ENCODE measurements around the gene FBXL15.

FBXL15 gene

DNA sequence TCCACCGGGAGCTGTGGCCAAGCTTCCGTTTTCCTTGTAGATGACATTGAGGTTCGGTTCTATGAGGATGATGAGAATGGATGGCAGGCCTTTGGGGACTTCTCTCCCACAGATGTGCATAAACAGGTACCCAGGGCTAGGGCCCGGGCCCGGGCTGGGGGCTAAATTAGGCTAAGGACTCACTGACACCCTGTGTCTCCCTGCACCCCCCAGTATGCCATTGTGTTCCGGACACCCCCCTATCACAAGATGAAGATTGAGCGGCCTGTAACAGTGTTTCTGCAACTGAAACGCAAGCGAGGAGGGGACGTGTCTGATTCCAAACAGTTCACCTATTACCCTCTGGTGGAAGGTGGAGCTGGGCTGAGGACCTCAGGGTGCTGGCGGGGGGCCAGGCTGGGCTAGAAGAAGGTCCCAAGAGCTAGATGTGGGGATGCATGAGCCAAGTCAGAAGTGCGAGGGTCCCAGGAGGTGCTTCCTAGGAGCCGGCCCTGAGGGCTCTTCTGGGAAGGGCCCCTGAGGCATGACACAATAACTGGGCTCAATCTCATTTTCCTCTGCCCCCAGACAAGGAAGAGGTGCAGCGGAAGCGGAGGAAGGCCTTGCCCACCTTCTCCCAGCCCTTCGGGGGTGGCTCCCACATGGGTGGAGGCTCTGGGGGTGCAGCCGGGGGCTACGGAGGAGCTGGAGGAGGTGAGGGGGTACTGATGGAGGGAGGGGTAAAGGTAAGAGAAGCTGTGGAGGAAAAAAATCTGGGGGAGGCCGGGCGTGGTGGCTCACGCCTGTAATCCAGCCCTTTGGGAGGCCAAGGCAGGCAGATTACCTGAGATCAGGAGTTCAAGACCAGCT is 22.2 kb upstream of the FBXL15 start:
- no peak for DNase-seq

DNA sequence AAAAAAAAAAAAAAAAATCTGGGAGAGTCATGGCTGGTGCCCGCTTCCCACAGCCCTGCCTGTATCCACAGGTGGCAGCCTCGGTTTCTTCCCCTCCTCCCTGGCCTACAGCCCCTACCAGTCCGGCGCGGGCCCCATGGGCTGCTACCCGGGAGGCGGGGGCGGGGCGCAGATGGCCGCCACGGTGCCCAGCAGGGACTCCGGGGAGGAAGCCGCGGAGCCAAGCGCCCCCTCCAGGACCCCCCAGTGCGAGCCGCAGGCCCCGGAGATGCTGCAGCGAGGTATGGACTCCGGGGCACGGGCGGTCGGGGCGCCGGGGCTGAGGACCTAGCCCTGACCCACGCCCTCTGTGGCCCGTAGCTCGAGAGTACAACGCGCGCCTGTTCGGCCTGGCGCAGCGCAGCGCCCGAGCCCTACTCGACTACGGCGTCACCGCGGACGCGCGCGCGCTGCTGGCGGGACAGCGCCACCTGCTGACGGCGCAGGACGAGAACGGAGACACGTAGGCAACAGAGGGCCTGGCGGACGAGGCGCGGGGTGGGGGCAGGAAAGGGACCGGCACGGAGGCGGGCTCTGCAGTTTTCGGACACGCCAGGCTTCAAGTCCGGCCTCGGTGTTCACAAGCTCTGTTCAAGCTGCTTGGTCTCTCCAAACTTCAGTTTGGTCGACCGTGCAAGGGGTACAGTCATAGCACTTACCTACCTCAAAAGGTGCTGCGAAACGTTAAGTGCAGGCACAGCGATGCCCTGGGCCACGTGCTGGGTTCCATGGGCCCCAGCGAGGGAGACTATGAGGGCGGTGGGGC is 21.2 kb upstream of the FBXL15 start:
- DNase-seq, result peak; percentile 65

DNA sequence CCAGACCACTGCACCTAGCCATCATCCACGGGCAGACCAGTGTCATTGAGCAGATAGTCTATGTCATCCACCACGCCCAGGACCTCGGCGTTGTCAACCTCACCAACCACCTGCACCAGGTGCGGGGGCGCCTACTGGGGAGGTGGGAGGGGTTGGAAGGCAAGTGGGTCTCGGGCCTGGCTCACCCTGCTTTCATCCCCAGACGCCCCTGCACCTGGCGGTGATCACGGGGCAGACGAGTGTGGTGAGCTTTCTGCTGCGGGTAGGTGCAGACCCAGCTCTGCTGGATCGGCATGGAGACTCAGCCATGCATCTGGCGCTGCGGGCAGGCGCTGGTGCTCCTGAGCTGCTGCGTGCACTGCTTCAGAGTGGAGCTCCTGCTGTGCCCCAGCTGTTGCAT is 20.6 kb upstream of the FBXL15 start:
- no peak for DNase-seq

DNA sequence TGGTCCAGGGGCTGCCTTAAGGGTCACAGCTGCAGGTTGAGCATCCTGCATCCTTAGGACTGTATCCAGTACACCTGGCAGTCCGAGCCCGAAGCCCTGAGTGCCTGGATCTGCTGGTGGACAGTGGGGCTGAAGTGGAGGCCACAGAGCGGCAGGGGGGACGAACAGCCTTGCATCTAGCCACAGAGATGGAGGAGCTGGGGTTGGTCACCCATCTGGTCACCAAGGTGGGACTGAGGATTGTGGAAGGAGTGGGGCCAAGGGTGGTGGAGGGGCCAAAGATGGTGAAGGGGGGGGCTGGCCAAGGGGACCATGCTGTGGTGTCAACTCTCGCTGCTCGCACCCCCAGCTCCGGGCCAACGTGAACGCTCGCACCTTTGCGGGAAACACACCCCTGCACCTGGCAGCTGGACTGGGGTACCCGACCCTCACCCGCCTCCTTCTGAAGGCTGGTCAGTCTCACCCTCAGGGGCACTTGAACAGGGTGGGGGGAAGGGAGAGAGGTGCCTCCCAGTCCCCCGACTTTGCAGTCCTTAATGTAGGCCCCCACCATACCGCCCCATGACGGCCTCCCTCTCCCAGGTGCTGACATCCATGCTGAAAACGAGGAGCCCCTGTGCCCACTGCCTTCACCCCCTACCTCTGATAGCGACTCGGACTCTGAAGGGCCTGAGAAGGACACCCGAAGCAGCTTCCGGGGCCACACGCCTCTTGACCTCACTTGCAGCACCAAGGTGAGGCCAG is 19.9 kb upstream of the FBXL15 start:
- no peak for DNase-seq

DNA sequence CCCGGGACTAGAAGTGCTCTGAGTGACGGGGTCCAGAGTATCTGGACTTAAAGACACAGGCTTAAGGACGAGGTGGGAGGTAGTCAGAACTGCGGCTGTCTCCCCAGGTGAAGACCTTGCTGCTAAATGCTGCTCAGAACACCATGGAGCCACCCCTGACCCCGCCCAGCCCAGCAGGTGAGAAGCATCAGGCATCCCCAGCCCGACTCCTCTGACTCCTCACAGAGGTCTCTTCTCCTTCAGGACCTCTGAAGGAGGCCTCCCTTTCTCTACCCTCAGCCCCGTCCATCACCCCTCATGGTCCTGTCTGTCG is 19.3 kb upstream of the FBXL15 start:
- DNase-seq, result no peak

DNA sequence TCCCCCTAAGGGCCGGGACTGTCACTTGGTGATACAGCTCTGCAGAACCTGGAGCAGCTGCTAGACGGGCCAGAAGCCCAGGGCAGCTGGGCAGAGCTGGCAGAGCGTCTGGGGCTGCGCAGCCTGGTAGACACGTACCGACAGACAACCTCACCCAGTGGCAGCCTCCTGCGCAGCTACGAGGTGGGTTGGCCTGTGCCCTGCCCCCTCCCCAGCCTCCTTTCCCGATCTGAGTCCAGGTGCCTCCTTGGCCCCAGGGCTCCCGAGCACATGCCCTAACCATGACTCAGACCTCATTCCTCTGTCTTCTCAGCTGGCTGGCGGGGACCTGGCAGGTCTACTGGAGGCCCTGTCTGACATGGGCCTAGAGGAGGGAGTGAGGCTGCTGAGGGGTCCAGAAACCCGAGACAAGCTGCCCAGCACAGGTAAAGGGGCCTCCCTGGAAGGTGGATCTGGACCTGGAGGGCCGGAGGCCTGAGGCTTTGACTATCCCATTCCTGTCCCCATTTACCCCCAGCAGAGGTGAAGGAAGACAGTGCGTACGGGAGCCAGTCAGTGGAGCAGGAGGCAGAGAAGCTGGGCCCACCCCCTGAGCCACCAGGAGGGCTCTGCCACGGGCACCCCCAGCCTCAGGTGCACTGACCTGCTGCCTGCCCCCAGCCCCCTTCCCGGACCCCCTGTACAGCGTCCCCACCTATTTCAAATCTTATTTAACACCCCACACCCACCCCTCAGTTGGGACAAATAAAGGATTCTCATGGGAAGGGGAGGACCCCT is 18.7 kb upstream of the FBXL15 start:
- no peak for DNase-seq

DNA sequence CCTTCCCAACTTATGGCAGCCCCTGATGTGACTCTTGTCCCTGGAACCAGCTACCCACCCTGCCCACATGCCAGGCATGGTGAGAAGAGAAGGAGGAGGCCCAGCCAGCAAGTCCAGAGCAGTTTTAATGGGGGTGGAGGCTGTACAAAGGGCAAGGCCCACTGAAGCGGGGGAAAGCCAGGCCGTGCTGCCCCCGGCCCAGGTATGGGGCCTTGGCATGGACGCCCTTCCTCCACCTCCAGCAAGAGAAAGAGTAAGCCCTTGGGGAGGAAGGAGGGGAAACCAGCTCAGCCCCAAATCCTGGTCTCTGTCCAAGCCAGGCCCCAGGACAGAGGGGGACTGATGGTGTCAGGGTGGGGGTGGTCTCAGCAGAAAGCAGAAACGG is 18.1 kb upstream of the FBXL15 start:
- DNase-seq, result no peak

DNA sequence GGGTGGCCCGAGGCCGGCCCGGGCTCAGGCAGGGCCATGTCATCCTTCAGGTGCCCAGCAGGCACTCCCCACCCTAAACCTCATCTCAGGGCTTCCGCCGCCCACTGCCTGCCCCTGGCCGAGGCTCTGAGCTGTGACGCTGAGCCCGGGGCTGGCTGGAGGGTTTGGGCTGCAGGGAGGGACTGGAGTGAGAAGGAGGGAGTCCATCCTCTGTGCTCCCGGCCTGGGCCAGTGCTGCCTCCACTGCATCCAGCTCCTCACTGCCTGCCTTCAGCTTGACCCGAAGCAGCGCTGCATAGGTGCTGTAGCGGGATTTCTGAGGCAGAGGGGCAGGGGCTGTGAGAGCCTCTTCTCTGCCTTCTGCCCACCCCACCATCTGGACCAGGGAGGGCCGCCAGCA is 17.5 kb upstream of the FBXL15 start:
- no peak for DNase-seq

DNA sequence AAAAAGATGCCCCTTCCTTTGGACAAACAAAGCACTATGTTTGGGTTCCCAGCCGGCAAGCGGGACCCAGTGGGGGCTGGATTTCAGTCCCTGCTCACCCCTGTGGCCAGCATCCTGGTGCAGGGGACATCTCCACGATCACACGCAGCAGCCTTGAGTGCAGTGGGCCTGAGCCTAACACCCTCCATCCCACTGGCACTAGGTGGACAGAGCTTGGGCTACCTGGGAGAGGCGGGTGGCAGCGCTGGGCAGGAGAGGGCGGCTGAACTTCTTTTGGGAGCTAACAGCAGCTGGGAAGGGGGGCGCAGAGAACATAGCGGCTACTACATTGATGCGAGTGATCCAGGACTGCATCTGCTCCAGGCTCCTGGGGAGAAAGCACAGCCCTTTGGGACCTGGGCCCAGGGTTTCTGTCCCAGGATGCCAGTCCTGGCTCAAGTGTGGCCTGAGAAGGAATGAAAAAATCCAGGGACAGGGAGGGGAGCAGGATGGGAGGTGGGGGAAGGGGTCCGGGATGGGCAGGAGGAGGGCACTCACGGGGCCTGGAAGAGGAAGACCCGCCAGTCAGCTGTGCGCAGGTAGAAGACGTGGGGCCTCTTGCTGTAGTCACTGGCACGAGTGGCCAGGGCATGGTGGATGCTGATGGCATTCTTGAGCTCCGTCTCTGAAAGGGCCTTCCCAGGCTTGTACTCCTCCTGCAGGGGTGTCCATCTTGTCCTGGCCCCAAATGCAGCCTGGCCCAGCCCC is 16.1 kb upstream of the FBXL15 start:
- DNase-seq, result no peak

DNA sequence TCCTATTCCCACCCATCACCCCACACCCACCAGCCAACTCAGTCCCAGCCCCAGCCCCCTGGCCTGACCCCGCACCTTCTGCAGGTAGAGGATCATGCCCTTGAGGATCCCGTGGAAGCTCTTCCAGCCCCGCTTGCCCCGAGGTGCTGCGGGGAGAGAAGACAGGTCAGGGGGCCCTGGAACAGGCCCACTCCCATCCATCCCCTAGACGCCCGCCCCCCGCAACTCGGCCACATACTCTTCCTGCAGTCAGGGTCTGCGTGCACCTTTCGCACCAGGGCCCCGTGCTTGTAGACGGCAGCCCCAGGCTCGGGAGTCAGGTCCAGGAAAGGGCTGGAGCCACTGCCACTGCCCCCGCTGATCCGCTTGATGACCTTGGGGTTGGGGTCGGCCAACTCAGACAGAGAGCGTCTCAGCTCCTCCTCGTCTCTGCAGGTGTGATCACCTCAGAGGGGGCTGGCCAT is 15.5 kb upstream of the FBXL15 start:
- no peak for DNase-seq

DNA sequence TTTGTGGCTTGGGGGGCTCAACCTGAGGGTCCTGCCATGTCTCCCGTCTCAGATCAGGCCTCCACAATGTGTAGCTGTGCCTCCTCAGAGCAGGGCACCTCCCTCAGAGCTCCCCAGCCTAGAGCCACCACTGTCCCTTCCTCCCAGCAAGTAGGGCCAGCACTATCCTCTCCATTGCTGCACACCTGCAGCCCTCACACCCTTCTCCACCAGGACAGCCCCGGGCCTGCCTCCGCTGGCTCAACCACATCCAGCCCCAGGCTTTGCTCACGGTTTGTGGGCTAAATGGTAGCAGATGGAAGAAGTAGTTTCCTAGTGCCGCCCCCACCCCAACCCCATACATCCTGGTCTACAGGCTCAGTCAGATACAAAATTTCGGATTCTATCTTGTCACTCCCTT is 15.0 kb upstream of the FBXL15 start:
- DNase-seq, result no peak

DNA sequence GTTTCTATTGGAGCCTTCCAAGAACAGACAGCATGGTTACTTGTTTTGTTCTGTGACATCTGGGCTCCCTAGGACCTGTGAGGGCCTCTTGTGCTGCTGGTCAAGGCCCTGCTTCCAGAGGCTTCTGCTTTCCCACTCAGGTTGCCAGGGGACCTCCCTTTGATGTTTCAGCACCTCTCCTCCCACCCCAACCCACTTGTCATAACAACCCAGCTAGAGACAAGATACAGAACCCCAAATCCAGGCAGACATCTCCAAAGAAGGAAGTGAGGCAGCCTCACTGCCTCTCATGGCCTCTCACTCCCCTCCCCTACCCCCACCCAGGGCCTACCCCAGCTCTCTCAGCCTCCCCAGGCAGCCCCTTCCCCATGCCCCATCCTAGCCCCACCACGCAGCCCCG is 13.8 kb upstream of the FBXL15 start:
- no peak for DNase-seq

DNA sequence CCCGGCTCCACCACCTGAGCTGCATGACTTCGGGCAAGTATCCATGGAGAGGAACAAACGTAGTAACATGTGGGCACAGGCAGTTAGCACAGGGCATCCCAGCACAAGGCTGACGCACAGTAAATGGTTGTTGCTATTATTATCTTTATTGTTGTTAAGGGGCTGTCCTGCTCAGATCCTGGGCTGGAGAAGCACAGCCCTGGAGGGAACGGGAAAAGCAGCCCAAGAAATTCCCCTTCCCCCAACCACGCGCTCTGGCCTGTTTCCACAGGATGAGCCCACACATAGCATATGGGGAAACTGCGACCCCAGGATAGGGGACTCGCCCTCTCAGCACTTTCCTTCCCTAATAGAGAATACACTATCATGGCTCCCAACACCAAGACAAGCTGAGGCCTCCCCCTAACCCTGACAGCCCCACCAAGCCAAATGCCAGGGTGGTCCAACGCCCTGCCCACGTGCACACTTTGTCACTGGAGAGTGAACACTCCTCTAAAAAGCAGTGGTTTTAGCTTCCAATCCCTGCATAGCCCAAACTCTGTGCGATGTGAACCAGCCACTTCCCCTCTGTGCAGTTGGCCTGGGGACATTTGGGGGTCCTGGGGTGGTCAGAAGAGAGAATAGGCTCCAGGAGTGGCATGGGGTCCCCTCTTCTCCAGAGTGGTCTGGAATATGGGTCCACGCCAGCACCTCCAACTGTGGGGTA is 13.1 kb upstream of the FBXL15 start:
- DNase-seq, result no peak

DNA sequence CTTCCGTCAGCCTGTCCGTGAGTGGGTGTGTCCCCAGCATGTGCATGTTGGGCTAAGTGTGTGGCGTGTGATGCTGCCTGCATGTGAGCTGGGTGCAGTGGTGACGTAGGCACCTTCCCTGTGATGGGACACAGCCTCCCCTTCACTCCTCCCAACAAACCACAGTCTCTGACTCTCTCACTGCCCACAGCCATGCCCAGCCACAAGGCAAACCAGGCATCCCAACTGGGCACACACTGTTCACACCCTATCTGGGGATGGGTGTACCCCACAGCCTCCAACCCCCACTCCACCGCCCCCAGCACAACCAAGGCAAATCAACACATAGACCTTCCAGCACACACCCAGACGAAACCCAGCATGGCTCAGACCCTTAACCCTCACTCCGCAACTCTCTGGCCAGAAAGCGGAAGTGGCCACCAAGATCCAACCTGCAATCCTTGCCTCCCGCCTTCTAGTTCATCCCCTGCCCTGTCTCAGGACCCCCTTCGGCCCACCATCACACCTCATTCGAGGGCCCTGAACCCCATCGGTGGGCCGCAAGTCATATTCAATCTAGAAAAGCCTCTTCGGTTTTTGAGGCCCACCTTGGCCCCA is 12.4 kb upstream of the FBXL15 start:
- DNase-seq, result no peak

DNA sequence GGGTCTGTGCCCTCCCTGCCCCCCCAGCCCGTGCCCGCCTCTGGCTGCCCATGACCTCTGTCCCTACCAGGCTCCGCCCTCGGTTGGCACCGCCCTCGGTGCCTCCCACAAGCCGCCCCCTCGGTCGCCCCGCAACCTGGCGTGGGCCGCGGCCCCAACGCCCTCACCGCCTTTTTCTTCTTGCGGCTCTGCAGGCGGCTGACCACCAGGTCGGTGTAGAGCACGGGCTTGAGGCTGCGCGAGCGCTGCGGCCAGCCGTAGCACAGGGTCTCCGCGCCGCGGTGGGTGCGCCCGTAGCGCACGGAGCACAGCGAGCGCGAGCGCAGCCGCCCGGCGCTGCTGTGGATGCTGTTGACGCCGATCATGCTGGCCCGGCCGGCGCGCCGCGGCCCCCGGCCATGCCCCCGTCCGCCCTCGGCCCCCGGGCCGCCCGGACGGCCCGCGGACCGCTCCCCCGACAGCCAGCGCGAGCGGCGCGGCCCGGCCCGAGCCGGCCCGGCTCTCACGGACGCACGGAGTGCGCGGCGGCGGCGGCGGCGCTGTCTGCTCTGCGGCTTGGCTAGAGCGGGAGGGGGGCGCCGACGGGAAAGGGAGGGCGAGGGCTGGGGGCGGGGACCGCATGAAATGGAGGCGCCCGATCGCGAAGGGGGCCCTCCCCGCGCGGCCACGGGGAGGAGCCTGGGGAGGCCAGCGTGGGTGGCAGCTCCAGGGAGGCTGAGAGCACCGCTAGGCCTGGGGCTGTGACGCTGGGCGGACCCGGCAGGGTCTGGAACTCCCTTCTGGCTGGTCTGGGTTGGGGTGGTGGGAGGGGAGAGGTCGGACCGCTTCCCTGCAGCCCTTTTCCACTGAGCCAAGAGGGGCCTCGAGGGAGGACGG is 11.7 kb upstream of the FBXL15 start:
- no peak for DNase-seq

DNA sequence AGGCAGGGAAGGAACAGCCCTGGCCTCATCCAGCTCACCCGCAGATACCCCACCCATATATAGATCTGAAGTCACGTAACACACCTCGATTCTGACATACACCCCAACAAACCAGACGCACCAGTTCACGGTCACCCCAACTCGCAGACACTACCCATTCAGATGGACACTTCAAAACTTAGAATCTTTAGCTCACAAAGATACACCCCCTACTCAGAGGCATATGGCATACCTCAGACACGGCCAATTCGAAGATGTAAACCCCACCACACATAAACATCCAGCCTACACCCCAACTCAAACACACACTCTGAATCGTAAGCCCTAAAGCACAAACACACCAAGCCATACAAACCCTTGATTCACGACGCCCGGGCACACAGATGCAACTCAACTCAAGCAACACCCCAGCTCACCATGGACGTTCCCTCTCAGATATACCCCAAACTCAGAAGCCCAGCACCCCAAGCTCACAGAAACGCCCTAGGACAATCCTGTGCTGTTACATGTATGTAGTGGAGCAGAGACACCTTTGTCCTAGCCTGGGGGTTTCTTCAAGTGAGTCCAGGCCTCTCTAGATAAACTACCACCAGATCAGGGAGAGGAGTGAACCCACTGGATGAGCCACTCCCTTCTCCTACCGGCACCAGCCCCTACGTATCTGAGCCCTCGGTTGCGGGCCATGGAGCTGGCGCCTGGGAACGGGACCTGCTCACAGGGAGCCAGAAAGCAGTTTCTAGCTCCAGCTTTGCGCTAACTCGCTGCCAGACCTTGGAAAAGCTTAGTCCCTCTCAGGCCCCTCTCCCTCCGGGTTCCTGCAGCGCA is 10.8 kb upstream of the FBXL15 start:
- no peak for DNase-seq

DNA sequence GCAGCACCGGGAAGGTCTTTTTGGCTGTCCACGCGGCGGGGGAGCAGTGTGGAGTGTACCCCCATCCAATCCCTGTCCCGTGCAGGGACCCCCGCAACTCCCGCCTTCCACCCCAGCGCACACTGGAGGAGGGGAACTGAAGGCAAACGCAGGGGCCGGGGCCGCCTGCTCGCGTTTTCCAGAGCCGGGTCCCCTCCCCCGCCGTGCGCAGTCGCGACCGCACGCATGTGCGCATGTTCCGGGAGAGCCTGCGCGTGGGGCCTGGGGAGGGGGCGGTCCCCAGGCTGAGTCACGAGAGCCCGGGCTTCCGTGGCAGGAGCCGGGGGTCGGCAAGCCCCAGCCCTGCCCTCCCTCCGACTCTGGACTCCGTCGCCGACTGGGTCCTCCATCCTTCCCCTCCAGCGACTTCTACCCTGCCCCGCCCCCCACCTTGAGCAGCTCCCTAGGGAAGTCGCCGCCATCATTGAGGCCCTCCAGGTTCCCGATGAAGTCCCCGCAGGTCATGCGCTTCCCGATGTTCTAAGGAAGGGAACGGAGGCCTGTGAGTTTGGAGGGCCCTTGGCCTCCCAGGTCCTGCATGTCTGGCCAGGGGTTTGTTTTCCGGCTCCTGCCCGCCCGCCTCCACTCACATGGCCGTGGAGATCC is 10.1 kb upstream of the FBXL15 start:
- DNase-seq, result no peak
